ENCODE data around the gene HSD17B13.

DNA sequence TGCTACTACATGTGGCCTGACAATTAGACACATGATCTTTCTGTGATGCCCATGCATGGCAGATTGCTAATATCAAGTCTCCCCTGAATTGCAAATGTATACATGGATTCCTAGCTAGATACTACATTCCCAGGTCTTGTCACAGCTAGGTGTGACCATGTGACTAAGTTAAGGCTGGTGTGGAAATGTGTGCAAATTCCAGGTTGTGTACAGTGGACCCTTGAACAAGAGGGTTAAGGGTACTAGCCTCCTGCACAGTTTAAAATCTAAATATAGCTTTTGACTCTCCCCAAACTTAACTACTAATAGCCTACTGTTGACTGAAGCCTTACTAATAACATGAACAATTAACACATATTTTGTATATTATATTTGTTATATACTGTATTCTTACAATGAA lies 48.4 kb downstream of the HSD17B13 start:
- TF ChIP-seq, protein P1, sequence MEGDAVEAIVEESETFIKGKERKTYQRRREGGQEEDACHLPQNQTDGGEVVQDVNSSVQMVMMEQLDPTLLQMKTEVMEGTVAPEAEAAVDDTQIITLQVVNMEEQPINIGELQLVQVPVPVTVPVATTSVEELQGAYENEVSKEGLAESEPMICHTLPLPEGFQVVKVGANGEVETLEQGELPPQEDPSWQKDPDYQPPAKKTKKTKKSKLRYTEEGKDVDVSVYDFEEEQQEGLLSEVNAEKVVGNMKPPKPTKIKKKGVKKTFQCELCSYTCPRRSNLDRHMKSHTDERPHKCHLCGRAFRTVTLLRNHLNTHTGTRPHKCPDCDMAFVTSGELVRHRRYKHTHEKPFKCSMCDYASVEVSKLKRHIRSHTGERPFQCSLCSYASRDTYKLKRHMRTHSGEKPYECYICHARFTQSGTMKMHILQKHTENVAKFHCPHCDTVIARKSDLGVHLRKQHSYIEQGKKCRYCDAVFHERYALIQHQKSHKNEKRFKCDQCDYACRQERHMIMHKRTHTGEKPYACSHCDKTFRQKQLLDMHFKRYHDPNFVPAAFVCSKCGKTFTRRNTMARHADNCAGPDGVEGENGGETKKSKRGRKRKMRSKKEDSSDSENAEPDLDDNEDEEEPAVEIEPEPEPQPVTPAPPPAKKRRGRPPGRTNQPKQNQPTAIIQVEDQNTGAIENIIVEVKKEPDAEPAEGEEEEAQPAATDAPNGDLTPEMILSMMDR (conservative IDR thresholded peaks at IDR 0.05; ENCODE audit: low read depth, low read length), result no peak
- no peak for TF ChIP-seq SMC3 (IDR thresholded peaks at IDR 0.05; ENCODE audit: low read depth, low read length)
- TF ChIP-seq POLR2A (IDR thresholded peaks at IDR 0.05; ENCODE audit: low read depth, low read length), result no peak
- no peak for TF ChIP-seq MAFK (IDR thresholded peaks at IDR 0.05; ENCODE audit: low read depth, low read length)
- TF ChIP-seq RFX5 (IDR thresholded peaks at IDR 0.05; ENCODE audit: low read depth, low read length), result no peak
- no peak for TF ChIP-seq CEBPB (IDR thresholded peaks at IDR 0.05; ENCODE audit: low read depth, low read length)
- no peak for TF ChIP-seq CHD1 (IDR thresholded peaks at IDR 0.05; ENCODE audit: low read depth, low read length)
- TF ChIP-seq, protein P2, sequence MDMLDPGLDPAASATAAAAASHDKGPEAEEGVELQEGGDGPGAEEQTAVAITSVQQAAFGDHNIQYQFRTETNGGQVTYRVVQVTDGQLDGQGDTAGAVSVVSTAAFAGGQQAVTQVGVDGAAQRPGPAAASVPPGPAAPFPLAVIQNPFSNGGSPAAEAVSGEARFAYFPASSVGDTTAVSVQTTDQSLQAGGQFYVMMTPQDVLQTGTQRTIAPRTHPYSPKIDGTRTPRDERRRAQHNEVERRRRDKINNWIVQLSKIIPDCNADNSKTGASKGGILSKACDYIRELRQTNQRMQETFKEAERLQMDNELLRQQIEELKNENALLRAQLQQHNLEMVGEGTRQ (IDR thresholded peaks at IDR 0.05; ENCODE audit: low read depth, low read length), result no peak
- TF ChIP-seq BHLHE40 (IDR thresholded peaks at IDR 0.05; ENCODE audit: low read depth, low read length), result no peak
- TF ChIP-seq RAD21 (IDR thresholded peaks at IDR 0.05; ENCODE audit: low read length), result no peak

Data from IMR-90 (cell line).